Measurements from ENCODE around the gene COL8A1. TPM values are rescaled to one million over a fixed set of nuclear protein-coding genes. Genes with fewer than 3 reads are reported as not detected.

The COL8A1 gene
- total RNA-seq, 1 donor from 2014 or later: 5.6 TPM

DNA sequence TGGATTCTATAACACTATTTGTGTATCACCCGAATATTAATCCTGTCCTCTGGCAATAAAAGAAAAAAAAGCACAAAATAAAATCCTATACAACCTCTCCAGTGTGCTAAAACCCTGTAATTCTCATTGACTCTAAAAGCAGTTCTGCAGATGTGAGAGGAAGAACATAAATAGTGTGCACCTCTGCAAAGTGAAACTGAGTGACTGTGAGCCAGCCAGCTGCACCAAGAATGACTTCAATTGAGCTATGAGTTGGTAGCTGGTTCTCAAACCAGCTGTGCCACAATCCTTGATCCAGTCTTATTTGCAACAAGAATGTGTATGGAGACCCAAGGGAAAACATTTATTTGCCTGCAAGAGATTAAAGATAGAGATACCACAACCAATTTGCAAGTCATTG lies 31.2 kb upstream of the COL8A1 start:
- peaks cover 1% of the 10 kb centered on the region for H3K27me3 Mint-ChIP-seq (ENCODE audit: unreplicated experiment)

DNA sequence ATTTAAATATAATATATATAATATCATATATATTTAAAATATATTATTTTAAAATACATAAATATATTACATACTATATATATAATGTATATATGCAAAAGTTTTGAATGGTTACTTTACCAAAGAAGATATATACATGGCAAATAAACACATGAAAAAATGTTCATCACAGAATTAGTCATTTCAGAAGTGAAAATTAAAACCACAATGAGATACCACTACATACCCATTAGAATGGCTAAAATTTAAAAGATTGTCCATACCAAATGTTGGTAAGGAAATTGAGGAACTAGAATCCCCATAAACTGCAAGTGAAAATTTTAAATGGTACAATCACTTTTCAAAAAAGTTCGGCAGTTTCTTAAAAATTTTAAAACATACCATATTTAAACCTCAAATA lies 23.6 kb upstream of the COL8A1 start:
- H3K4me1 Mint-ChIP-seq (ENCODE audit: unreplicated experiment): no peaks in the 10 kb centered on the region
- no peak for DNase-seq (ENCODE audit: low spot score)
- H3K9me3 Mint-ChIP-seq (ENCODE audit: unreplicated experiment): no peaks in the 10 kb centered on the region
- H3K36me3 Mint-ChIP-seq (ENCODE audit: low read depth, unreplicated experiment): no peaks in the 10 kb centered on the region
- H3K27ac Mint-ChIP-seq (ENCODE audit: unreplicated experiment): no peak overlapping the region
- no peak overlapping the region for H3K4me3 Mint-ChIP-seq (ENCODE audit: unreplicated experiment)
- no peaks in the 10 kb centered on the region for H3K27me3 Mint-ChIP-seq (ENCODE audit: unreplicated experiment)
- TF ChIP-seq, protein P1, sequence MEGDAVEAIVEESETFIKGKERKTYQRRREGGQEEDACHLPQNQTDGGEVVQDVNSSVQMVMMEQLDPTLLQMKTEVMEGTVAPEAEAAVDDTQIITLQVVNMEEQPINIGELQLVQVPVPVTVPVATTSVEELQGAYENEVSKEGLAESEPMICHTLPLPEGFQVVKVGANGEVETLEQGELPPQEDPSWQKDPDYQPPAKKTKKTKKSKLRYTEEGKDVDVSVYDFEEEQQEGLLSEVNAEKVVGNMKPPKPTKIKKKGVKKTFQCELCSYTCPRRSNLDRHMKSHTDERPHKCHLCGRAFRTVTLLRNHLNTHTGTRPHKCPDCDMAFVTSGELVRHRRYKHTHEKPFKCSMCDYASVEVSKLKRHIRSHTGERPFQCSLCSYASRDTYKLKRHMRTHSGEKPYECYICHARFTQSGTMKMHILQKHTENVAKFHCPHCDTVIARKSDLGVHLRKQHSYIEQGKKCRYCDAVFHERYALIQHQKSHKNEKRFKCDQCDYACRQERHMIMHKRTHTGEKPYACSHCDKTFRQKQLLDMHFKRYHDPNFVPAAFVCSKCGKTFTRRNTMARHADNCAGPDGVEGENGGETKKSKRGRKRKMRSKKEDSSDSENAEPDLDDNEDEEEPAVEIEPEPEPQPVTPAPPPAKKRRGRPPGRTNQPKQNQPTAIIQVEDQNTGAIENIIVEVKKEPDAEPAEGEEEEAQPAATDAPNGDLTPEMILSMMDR (IDR thresholded peaks at IDR 0.05; ENCODE audit: unreplicated experiment): no peak

More for the DNA sequence above, 31.2 kb upstream of the COL8A1 start:
- no peak for DNase-seq (ENCODE audit: low spot score)
- TF ChIP-seq, protein P1 (IDR thresholded peaks at IDR 0.05; ENCODE audit: unreplicated experiment): no peak
- no peak overlapping the region for H3K27ac Mint-ChIP-seq (ENCODE audit: unreplicated experiment)
- no peaks in the 10 kb centered on the region for H3K4me1 Mint-ChIP-seq (ENCODE audit: unreplicated experiment)
- no peaks in the 10 kb centered on the region for H3K36me3 Mint-ChIP-seq (ENCODE audit: low read depth, unreplicated experiment)
- H3K9me3 Mint-ChIP-seq (ENCODE audit: unreplicated experiment): no peaks in the 10 kb centered on the region
- no peak overlapping the region for H3K4me3 Mint-ChIP-seq (ENCODE audit: unreplicated experiment)

DNA sequence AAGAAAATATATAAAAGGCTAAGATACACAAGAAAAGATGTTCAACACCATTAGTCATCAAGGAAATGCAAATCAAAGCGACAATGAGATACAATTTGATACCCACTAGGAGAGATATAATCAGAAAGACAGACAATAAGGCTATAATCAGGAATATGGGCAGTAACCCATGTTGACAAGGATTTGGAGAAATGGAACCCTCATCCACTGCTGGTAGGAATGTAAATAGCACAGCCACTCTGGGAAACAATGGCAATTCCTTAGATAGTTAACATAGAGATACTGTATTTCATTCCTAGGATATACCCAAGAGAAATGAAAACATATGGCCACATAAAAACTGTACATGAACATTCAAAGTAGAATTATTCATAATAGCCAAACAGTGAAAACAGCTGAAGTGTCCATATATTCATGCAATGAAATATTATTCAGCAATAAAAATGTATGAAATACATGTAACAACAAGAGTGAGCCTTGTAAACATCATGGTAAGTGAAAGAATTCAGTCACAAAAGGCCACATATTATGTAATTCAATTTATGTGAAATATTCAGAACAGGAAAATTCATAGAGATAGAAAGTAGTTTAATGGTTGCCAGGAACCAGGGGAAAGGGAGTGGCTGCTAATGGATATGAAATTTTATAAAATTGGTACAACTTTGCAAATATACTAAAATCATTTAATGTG lies 18.2 kb upstream of the COL8A1 start:
- Mint-ChIP-seq H3K27ac (ENCODE audit: unreplicated experiment) (no peak overlapping the region), H3K4me1 (ENCODE audit: unreplicated experiment) (no peaks in the 10 kb centered on the region), H3K27me3 (ENCODE audit: unreplicated experiment) (peaks cover 1% of the 10 kb centered on the region), H3K4me3 (ENCODE audit: unreplicated experiment) (no peak overlapping the region), H3K36me3 (ENCODE audit: low read depth, unreplicated experiment) (no peaks in the 10 kb centered on the region), H3K9me3 (ENCODE audit: unreplicated experiment) (no peaks in the 10 kb centered on the region)
- no peak for DNase-seq (ENCODE audit: low spot score)
- TF ChIP-seq, protein P1 (IDR thresholded peaks at IDR 0.05; ENCODE audit: unreplicated experiment): no peak

DNA sequence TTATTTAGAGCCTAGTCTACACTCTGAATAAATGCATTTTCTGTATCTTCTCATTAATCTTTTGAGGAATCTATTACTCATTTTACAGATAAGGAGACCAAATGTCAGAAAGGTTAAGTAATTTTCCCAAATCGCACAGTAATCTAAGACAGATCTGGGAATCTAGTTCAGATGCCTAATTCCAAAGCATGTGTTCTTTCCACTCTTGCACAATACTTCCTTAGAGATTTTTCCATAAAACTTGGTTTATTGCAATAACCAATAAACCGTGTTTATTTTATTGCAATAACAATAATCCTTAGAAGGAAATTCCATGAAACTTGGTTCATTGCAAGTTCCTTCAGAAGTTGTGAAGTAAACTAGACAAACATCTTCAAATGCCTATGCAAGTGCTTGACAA lies 17.4 kb upstream of the COL8A1 start:
- Mint-ChIP-seq H3K27me3 (ENCODE audit: unreplicated experiment) (peaks cover 1% of the 10 kb centered on the region), H3K36me3 (ENCODE audit: low read depth, unreplicated experiment) (no peaks in the 10 kb centered on the region), H3K4me3 (ENCODE audit: unreplicated experiment) (no peak overlapping the region), H3K9me3 (ENCODE audit: unreplicated experiment) (no peaks in the 10 kb centered on the region), H3K4me1 (ENCODE audit: unreplicated experiment) (no peaks in the 10 kb centered on the region), H3K27ac (ENCODE audit: unreplicated experiment) (no peak overlapping the region)
- TF ChIP-seq, protein P1 (IDR thresholded peaks at IDR 0.05; ENCODE audit: unreplicated experiment): no peak
- no peak for DNase-seq (ENCODE audit: low spot score)

DNA sequence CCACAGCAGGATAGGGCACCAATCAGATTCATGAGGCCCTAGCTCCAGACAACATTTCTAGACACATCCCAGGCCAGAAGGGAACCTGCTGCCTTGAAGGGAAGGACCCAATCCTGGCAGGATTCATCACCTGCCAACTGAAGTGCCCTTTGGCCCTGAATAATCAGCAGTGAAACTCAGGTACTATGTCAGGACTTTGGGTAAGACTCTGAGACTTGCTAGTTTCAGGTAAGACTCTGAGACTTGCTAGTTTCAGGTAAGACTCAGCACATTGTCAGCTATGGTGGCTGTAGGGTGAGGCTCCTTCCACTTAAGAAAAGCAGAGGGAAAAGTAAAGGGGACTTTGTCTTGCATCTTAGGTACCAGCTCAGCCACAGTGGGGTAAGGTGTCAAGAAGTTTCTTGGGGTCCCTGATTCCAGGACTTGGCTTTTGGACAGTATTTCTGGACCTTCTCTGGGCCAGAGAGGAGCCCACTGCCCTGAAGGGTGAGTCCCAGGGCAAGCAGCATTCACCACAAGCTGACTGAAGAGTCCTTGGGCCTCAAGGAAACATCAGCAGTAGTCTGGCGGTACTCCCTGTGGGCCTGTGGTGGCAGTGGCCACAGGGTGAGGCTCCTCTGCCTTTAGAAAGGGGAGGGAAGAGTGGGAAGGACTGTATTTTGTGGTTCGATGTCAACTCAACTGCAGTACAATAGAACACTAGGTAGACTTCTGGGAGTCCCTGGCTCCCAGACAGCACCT lies 13.7 kb upstream of the COL8A1 start:
- TF ChIP-seq, protein P1 (IDR thresholded peaks at IDR 0.05; ENCODE audit: unreplicated experiment): no peak
- Mint-ChIP-seq H3K9me3 (ENCODE audit: unreplicated experiment) (no peaks in the 10 kb centered on the region), H3K27me3 (ENCODE audit: unreplicated experiment) (peaks cover 1% of the 10 kb centered on the region), H3K4me3 (ENCODE audit: unreplicated experiment) (no peak overlapping the region), H3K4me1 (ENCODE audit: unreplicated experiment) (no peaks in the 10 kb centered on the region), H3K36me3 (ENCODE audit: low read depth, unreplicated experiment) (no peaks in the 10 kb centered on the region), H3K27ac (ENCODE audit: unreplicated experiment) (no peak overlapping the region)
- DNase-seq (ENCODE audit: low spot score): no peak

Data from endothelial cell (in vitro differentiated cells).